H1 (cell line): Measurements from ENCODE around the gene PIK3R1. TPM values are rescaled to one million over a fixed set of nuclear protein-coding genes. Genes with fewer than 3 reads are reported as not detected.
A peak's percentile ranks its signal among the peaks of the same experiment; 100 is the strongest.

Experiments used
- CTCF ChIA-PET: fragments of 300-600 bp; sonication (Branson Sonifier 250); formaldehyde crosslinking; loops from one replicate; lab custom pipeline; 2021; ENCODE audit not compliant: partially characterized antibody; lab: Charles Lee
- POLR2A ChIA-PET: fragments of 300-600 bp; sonication (Branson Sonifier 250); formaldehyde crosslinking; loops from one replicate; lab custom pipeline; 2021; ENCODE audit warnings: inconsistent platforms; ENCODE audit not compliant: partially characterized antibody; lab: Charles Lee
- DNase-seq, 2 experiments: peaks; one replicate each; pipeline versions ENCODE4 v3.0.0 to v3.0.0-alpha.2; 2010 to 2022; ENCODE audit warnings: low spot score in 2 of 2, low read depth in 1 of 2, mixed read lengths in 1 of 2
- FAIRE-seq: peaks from 2 replicates; lab custom pipeline; 2011; peaks lifted over from hg19 to GRCh38; lab: Jason Lieb, UNC
- H2AFZ ChIP-seq: 2 replicates; pipeline ENCODE4 v1.8.1; 2012; ENCODE audit warnings: low read length, inconsistent platforms
- H2AK5ac ChIP-seq: 2 replicates; pipeline ENCODE4 v1.6.1; 2013; ENCODE audit warnings: low read depth, low read length
- H2BK120ac ChIP-seq: replicated peaks from 2 replicates; pipeline ENCODE3; 2013; ENCODE audit warnings: low read depth, low read length, inconsistent platforms
- H2BK12ac ChIP-seq: 2 replicates; pipeline ENCODE4 v1.6.1; 2013; ENCODE audit warnings: low read depth, low read length
- H2BK15ac ChIP-seq: 2 replicates; pipeline ENCODE4 v1.6.1; 2013; ENCODE audit warnings: low read length
- H2BK20ac ChIP-seq: 2 replicates; pipeline ENCODE4 v1.6.1; 2013; ENCODE audit warnings: low read length
- H2BK5ac ChIP-seq: 2 replicates; pipeline ENCODE4 v1.6.1; 2013; ENCODE audit warnings: low read depth, low read length
- H3K14ac ChIP-seq: 2 replicates; pipeline ENCODE4 v1.6.1; 2013; ENCODE audit warnings: inconsistent platforms; ENCODE audit not compliant: insufficient read length
- H3K18ac ChIP-seq: 2 replicates; pipeline ENCODE4 v1.6.1; 2013; ENCODE audit warnings: low read length; ENCODE audit errors: extremely low read depth
- H3K23ac ChIP-seq: 2 replicates; pipeline ENCODE4 v1.6.1; 2013; ENCODE audit warnings: inconsistent platforms; ENCODE audit not compliant: insufficient read length
- H3K23me2 ChIP-seq: 2 replicates; pipeline ENCODE4 v1.6.1; 2013; ENCODE audit warnings: low read depth, low read length
- H3K27ac ChIP-seq: 2 replicates; pipeline ENCODE4 v1.6.1; 2011; ENCODE audit warnings: low read depth, low read length, inconsistent platforms
- H3K27me3 ChIP-seq, 4 experiments: replicated peaks in 1 of 4; 1 replicate in 1 of 4; 2 replicates in 3 of 4; pipeline versions ENCODE4 v1.6.1 to v1.8.1; 2011 to 2013; ENCODE audit warnings: low read length in 3 of 4, mild to moderate bottlenecking in 3 of 4, inconsistent platforms in 2 of 4, mixed read lengths in 2 of 4, moderate library complexity in 1 of 4; ENCODE audit not compliant: control insufficient read depth in 3 of 4, insufficient read depth in 3 of 4; ENCODE audit errors: extremely low read depth in 1 of 4
- H3K36me3 ChIP-seq, 4 experiments: 2 replicates each; pipeline versions ENCODE4 v1.6.1 to v1.8.1; 2011 to 2013; ENCODE audit warnings: mild to moderate bottlenecking in 4 of 4, low read length in 3 of 4, moderate library complexity in 2 of 4, control low read depth in 1 of 4, inconsistent platforms in 1 of 4; ENCODE audit not compliant: insufficient read depth in 4 of 4, control insufficient read depth in 2 of 4
- H3K4ac ChIP-seq: replicated peaks from 2 replicates; pipeline ENCODE3; 2013; ENCODE audit warnings: low read length, low read depth, mixed read lengths, inconsistent platforms; ENCODE audit not compliant: insufficient read length
- H3K4me1 ChIP-seq, 4 experiments: replicated peaks in 1 of 4; 1 replicate in 1 of 4; 2 replicates in 3 of 4; pipeline versions ENCODE4 v1.6.1 to v1.8.1; 2011 to 2013; ENCODE audit warnings: low read length in 3 of 4, inconsistent platforms in 2 of 4, mixed read lengths in 1 of 4; ENCODE audit not compliant: insufficient read depth in 4 of 4, control insufficient read depth in 3 of 4
- H3K4me2 ChIP-seq, 2 experiments: 2 replicates each; pipeline versions ENCODE4 v1.6.1 to v1.8.1; 2011 to 2013; ENCODE audit warnings: low read depth in 2 of 2, low read length in 2 of 2, control low read depth in 1 of 2, inconsistent platforms in 1 of 2, mild to moderate bottlenecking in 1 of 2; ENCODE audit not compliant: insufficient read depth in 1 of 2
- H3K4me3 ChIP-seq, 4 experiments: fragments of 200-600, 300-600 bp in 1 of 4; sonication (generic), shearing (Covaris generic), sonication (Bioruptor Twin) in 1 of 4; 2 replicates each; pipeline versions ENCODE4 v1.5.1 to v1.8.1; 2011 to 2016; ENCODE audit warnings: low read length in 4 of 4, low read depth in 3 of 4, control low read depth in 2 of 4, inconsistent platforms in 2 of 4, mild to moderate bottlenecking in 2 of 4, mixed read lengths in 1 of 4, moderate library complexity in 1 of 4; ENCODE audit not compliant: insufficient read depth in 2 of 4; ENCODE audit errors: extremely low read depth in 1 of 4
- H3K56ac ChIP-seq: replicated peaks from 2 replicates; pipeline ENCODE3; 2013; ENCODE audit warnings: low read depth, mild to moderate bottlenecking, mixed read lengths, low read length, inconsistent platforms; ENCODE audit not compliant: insufficient read length
- H3K79me1 ChIP-seq: 2 replicates; pipeline ENCODE4 v1.6.1; 2013; ENCODE audit warnings: low read depth, low read length, control low read depth
- H3K79me2 ChIP-seq, 2 experiments: 2 replicates each; pipeline versions ENCODE4 v1.6.1 to v1.8.1; 2012 to 2013; ENCODE audit warnings: low read length in 2 of 2, mild to moderate bottlenecking in 2 of 2, inconsistent platforms in 1 of 2; ENCODE audit not compliant: insufficient read depth in 2 of 2, control insufficient read depth in 1 of 2
- H3K9ac ChIP-seq, 4 experiments: replicated peaks in 1 of 4; 1 replicate in 1 of 4; 2 replicates in 3 of 4; pipeline versions ENCODE4 v1.6.1 to v1.8.1; 2011 to 2013; ENCODE audit warnings: low read depth in 3 of 4, low read length in 3 of 4, control low read depth in 2 of 4, mild to moderate bottlenecking in 2 of 4, moderate library complexity in 2 of 4, inconsistent platforms in 1 of 4; ENCODE audit errors: extremely low read depth in 1 of 4
- H3K9me3 ChIP-seq, 2 experiments: 2 replicates each; pipeline versions ENCODE4 v1.6.1 to v1.8.1; 2012 to 2013; ENCODE audit warnings: mild to moderate bottlenecking in 2 of 2, moderate library complexity in 2 of 2, control low read depth in 1 of 2, inconsistent platforms in 1 of 2, low read depth in 1 of 2, low read length in 1 of 2, mixed read lengths in 1 of 2; ENCODE audit not compliant: insufficient read depth in 2 of 2
- H4K20me1 ChIP-seq, 2 experiments: replicated peaks in 1 of 2; 2 replicates each; pipeline versions ENCODE3 to v1.8.1; 2011 to 2013; ENCODE audit warnings: inconsistent platforms in 2 of 2, low read length in 2 of 2, mild to moderate bottlenecking in 1 of 2; ENCODE audit not compliant: insufficient read depth in 2 of 2, control insufficient read depth in 1 of 2
- H4K5ac ChIP-seq: 2 replicates; pipeline ENCODE4 v1.6.1; 2013; ENCODE audit warnings: low read length, low read depth, mixed read lengths, inconsistent platforms; ENCODE audit not compliant: insufficient read length
- H4K8ac ChIP-seq: 2 replicates; pipeline ENCODE4 v1.8.0; 2013; ENCODE audit warnings: mild to moderate bottlenecking, moderate library complexity, low read length, inconsistent platforms; ENCODE audit not compliant: insufficient read depth; ENCODE audit errors: extremely low read depth
- H4K91ac ChIP-seq: replicated peaks from 2 replicates; pipeline ENCODE3; 2013; ENCODE audit warnings: low read length, mixed read lengths, inconsistent platforms; ENCODE audit not compliant: insufficient read length
- RAD21 ChIP-seq, 2 experiments: IDR thresholded peaks in 1 of 2; conservative IDR thresholded peaks in 1 of 2; 2 replicates each; pipeline ENCODE4 v1.6.1; 2011; ENCODE audit warnings: low read depth in 2 of 2, low read length in 2 of 2, improper control_type of control experiment in 1 of 2, inconsistent platforms in 1 of 2, mild to moderate bottlenecking in 1 of 2, moderate library complexity in 1 of 2
- YY1 ChIP-seq: IDR thresholded peaks from 2 replicates; pipeline ENCODE4 v1.6.1; 2011; ENCODE audit warnings: low read depth, mild to moderate bottlenecking, low read length
- WGBS, 2 experiments: shearing (Covaris generic) in 1 of 2; methylation state at CpG; one replicate each; pipeline versions ENCODE4 v1.1.6 to v1.1.7; 2013 to 2015; ENCODE audit warnings: low lambda C conversion rate in 2 of 2, mixed read lengths in 2 of 2, inconsistent platforms in 1 of 2, low coverage in 1 of 2, missing lambda C conversion rate in 1 of 2; ENCODE audit not compliant: insufficient replicate concordance in 2 of 2, insufficient coverage in 1 of 2, insufficient read length in 1 of 2; ENCODE audit errors: extremely low coverage in 1 of 2, missing lambda C conversion rate in 1 of 2; 5-methylcytosine and 5-hydroxymethylcytosine counted together
- polyA plus RNA-seq, 7 experiments: library from polyadenylated mRNA; depleted of rRNA in 3 of 7; stranded (reverse) in 5 of 7; unstranded in 2 of 7; fragments of >200 nt in 5 of 7; fragments of 200-250 nt in 2 of 7; gene quantifications; 1 replicate in 5 of 7; 2 replicates in 1 of 7; 4 replicates in 1 of 7; pipeline versions ENCODE4 v1.2.1 to v1.2.3, GENCODE V29; 2011 to 2013; ENCODE audit warnings: missing spikeins in 2 of 7, mixed read lengths in 2 of 7
- total RNA-seq: library from RNA; stranded (reverse); fragmentation: NEBNext Ultra II Directional; extraction: Animal tissue kit (Norgen Biotek cat#: 25700); gene quantifications from 2 replicates; pipeline ENCODE4 v1.2.1, GENCODE V29; 2021

Gene PIK3R1
- total and polyA plus RNA-seq, 2 of the 8 experiments (the other 6 are each of a cell fraction or from before 2014, with no cell fraction given) = 2.3 to 13.7 TPM

GRCh38 chr5:68251386-68251785, 35.8 kb downstream of the PIK3R1 start:
- H4K20me1 ChIP-seq = no peaks in the 10 kb centered on the region
- DNase-seq (no peak), FAIRE-seq (no peak)
- no peak overlapping the region for H4K5ac ChIP-seq
- POLR2A ChIA-PET = no interaction called here
- H4K91ac ChIP-seq = no peak overlapping the region
- no peak overlapping the region for H3K4ac ChIP-seq
- no peak overlapping the region; the same call in 1 of the 2 replicates for H2BK12ac ChIP-seq
- no peak overlapping the region for H2BK120ac ChIP-seq
- no peaks in the 10 kb centered on the region for H3K27me3 ChIP-seq
- no peak overlapping the region for H3K23ac ChIP-seq
- H3K14ac ChIP-seq = no peak overlapping the region
- no peak overlapping the region for H2BK15ac ChIP-seq
- H3K18ac ChIP-seq = no peak overlapping the region
- H2AFZ ChIP-seq = no peak overlapping the region
- H3K9me3 ChIP-seq = no peaks in the 10 kb centered on the region
- H3K79me2 ChIP-seq = no peaks in the 10 kb centered on the region
- TF ChIP-seq YY1 = no peak
- TF ChIP-seq RAD21 (IDR thresholded peaks at IDR 0.05 in 1 of 2, conservative IDR thresholded peaks at IDR 0.05 in 1 of 2; ENCODE audit: low read depth in 2 of 2, low read length in 2 of 2) = 0 out of 4 replicates have a peak, but pooled peaks of 1 of the 2 experiments have one; percentile 0
- H3K56ac ChIP-seq = no peak overlapping the region
- H3K9ac ChIP-seq = no peak overlapping the region
- H3K4me2 ChIP-seq = no peak overlapping the region
- no peaks in the 10 kb centered on the region for H3K23me2 ChIP-seq
- CTCF ChIA-PET = interaction anchor here (1.0 to 2.6 kb wide), 9 partner anchors 13 to 1046 kb away, joined by 3 to 14 read pairs (median 5); no protein-coding TSS in a partner anchor
- no peak overlapping the region for H2AK5ac ChIP-seq
- H3K4me3 ChIP-seq = no peak overlapping the region; a peak in 1 of 8 replicates
- H3K27ac ChIP-seq = no peak overlapping the region
- WGBS, 2 experiments = 71% methylated on average over 4 of the region's 4 CpGs; no CpG with 5 or more reads in 1 of the 2 experiments
- no peak overlapping the region for H2BK20ac ChIP-seq
- H3K4me1 ChIP-seq = peaks cover 7 to 19% (median 14%) of the 10 kb centered on the region in 4 experiments
- 0 out of 2 replicates have a peak overlapping the region, but pooled peaks have one; percentile 55 for H2BK5ac ChIP-seq
- H3K36me3 ChIP-seq = no peaks in the 10 kb centered on the region
- peaks cover 4% of the 10 kb centered on the region; the same call in 1 of the 2 replicates for H3K79me1 ChIP-seq
- H4K8ac ChIP-seq = no peak overlapping the region
